Endothelial cell (in vitro differentiated cells): ENCODE data around the gene SYNGR3. TPM values are rescaled to one million over a fixed set of nuclear protein-coding genes. Genes with fewer than 3 reads are reported as not detected.

ENCODE experiments used
- DNase-seq: peaks from one replicate; pipeline ENCODE4 v3.0.0; 2021; ENCODE audit warnings: low spot score
- H3K27ac Mint-ChIP-seq: one replicate; pipeline ENCODE4 v1.8.0; 2021; ENCODE audit warnings: mixed read lengths, inconsistent platforms; ENCODE audit not compliant: unreplicated experiment
- H3K27me3 Mint-ChIP-seq: one replicate; pipeline ENCODE4 v1.8.0; 2021; ENCODE audit warnings: mild to moderate bottlenecking, moderate library complexity, mixed read lengths, inconsistent platforms; ENCODE audit not compliant: unreplicated experiment
- H3K36me3 Mint-ChIP-seq: one replicate; pipeline ENCODE4 v1.8.0; 2021; ENCODE audit warnings: mild to moderate bottlenecking, low read depth, mixed read lengths, inconsistent platforms; ENCODE audit not compliant: unreplicated experiment
- H3K4me1 Mint-ChIP-seq: one replicate; pipeline ENCODE4 v1.8.0; 2021; ENCODE audit warnings: mild to moderate bottlenecking, mixed read lengths, inconsistent platforms; ENCODE audit not compliant: unreplicated experiment
- H3K4me3 Mint-ChIP-seq: one replicate; pipeline ENCODE4 v1.8.0; 2021; ENCODE audit warnings: mild to moderate bottlenecking, mixed read lengths, inconsistent platforms; ENCODE audit not compliant: unreplicated experiment
- H3K9me3 Mint-ChIP-seq: one replicate; pipeline ENCODE4 v1.8.0; 2021; ENCODE audit warnings: mixed read lengths, inconsistent platforms; ENCODE audit not compliant: unreplicated experiment
- CTCF ChIP-seq: fragments of 200-600 bp; sonication (generic); IDR thresholded peaks from one replicate; pipeline ENCODE4 v1.5.0; 2021; ENCODE audit warnings: antibody characterized with exemption; ENCODE audit not compliant: unreplicated experiment
- total RNA-seq: library from RNA; stranded (reverse); fragmentation: NEBNext Ultra II Directional; extraction: Animal tissue kit (Norgen Biotek cat#: 25700); gene quantifications from one replicate; pipeline ENCODE4 v1.2.1, GENCODE V29; 2021; ENCODE audit not compliant: unreplicated experiment

Gene SYNGR3
- total RNA-seq, 1 donor from 2014 or later, result 0.82 TPM

DNA sequence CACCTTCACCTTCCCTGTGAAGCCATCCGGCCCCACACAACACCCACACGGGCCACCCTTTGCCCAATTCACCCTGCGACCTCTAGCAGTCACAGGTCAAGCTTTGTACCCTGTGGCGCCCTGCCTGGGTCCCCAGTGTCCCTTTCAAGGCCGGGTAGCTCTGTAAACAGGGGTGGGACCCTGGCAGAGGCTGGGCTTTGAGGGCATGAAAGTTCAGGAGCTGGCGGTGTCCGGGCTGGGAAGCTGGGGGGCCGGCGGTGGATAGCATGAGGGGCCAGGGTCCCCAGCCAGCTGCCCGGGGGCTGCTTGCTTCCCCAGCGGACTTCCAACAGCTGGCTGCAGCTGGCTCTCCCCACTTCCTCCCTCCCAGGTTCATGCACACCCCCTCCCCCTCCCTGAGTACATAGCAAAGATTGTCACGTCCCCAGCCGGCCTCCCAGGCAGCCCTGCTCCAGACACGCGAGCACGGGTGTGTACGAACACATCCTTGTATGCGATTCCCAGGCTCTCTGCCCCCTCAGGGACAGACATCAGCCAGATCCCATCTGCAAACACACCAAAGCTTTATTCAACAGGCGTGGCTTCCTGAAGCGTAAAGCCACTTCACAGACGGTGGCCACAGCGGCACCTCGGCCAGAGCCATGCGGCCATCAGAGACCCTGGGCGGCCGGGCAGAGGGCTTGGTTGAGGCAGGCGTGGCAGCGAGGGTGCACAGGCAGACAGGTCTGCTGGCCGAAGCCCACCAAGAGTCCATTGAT lies 49.7 kb downstream of the SYNGR3 start:
- DNase-seq, result no peak
- Mint-ChIP-seq H3K4me1 (peaks cover 2% of the 10 kb centered on the region), H3K4me3 (no peak overlapping the region), H3K27ac (no peak overlapping the region), H3K36me3 (no peaks in the 10 kb centered on the region), H3K9me3 (no peaks in the 10 kb centered on the region), H3K27me3 (peaks cover 7% of the 10 kb centered on the region)
- no peak for TF ChIP-seq CTCF

DNA sequence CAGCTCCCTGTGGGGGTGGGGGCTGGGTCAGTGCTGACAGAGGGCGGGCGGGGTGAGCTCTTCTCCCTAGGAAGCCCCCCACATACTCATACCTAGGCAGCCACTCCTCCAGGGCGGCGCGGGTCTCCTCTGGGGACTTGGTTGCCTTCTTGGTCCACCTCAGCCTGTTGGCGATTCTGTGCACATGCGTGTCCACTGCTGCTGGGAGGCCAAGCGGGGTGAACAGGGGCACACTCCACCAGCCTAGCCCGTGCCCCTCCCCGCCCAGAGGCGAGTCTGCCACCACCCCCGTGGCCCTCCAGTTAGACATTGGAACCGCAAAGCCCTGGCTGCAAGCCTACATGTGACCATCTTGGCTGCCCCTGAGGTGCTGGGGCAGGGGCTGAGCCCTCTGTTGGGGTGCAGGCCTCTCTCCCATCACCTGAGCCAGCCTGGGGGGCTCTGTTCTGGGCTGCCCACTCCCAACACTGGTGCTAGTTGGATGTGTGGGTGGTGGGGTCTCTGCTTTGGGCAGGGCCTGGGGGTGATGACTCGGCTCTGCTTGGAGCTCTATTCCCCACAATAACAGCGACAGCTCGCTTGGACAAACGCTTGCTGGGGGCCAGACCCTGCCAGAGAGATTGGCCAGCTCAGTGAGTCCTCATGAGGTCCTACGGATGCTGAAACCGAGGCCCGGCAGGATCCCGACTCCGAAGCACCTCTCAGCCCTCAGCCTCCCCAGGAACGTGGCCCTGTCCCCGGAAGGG lies 50.4 kb downstream of the SYNGR3 start:
- no peaks in the 10 kb centered on the region for H3K36me3 Mint-ChIP-seq
- H3K27ac Mint-ChIP-seq, result no peak overlapping the region
- no peak for TF ChIP-seq CTCF
- no peaks in the 10 kb centered on the region for H3K9me3 Mint-ChIP-seq
- no peak overlapping the region for H3K4me3 Mint-ChIP-seq
- no peak for DNase-seq
- H3K4me1 Mint-ChIP-seq, result peaks cover 2% of the 10 kb centered on the region
- peaks cover 7% of the 10 kb centered on the region for H3K27me3 Mint-ChIP-seq

DNA sequence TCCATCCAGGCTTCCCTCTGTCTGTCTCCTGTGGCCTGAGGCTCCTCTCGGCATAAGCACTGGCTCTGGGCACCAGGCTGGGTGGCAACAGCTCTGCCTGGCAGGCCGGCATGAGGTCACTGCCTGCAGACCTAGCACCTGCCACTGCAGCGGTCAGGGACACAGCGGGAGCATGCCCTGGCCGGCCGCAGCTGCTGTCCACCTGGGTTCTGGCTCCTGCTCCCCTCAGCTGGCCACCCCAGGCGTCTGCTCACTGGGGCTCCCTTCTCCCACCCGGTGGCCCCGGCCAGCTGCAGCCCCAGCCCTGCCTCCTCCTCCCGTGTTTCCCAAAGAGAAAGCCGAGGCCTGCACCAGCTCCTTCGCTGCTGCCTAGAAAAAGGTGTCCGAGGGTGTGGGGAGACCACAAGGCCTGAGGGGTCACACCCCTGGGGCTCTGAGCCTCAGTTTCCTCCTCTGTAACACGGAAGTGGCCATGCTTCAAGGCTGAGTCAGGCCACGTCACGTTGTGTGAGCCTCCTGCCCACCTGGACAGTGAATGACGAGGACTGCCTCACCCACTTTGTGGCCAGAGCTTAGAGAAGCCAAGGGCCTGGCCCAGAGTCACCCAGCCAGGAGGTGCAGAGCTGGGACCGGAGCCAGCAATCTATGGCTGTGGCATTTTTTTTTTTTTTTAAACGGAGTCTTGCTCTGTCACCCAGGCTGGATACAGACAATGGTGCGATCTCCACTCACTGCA lies 51.2 kb downstream of the SYNGR3 start:
- Mint-ChIP-seq H3K4me1 (peaks cover 2% of the 10 kb centered on the region), H3K27ac (no peak overlapping the region)

GRCh38 chr16:2042171-2042985 lies 52.6 kb downstream of the SYNGR3 start:
- Mint-ChIP-seq H3K27ac (no peak overlapping the region), H3K4me1 (peaks cover 5% of the 10 kb centered on the region), H3K4me3 (no peak overlapping the region), H3K36me3 (peaks cover 3% of the 10 kb centered on the region), H3K27me3 (peaks cover 7% of the 10 kb centered on the region), H3K9me3 (no peaks in the 10 kb centered on the region)
- no peak for DNase-seq
- TF ChIP-seq CTCF, result no peak

More for the DNA sequence above, 51.2 kb downstream of the SYNGR3 start:
- Mint-ChIP-seq H3K36me3 (no peaks in the 10 kb centered on the region), H3K9me3 (no peaks in the 10 kb centered on the region), H3K4me3 (no peak overlapping the region), H3K27me3 (peaks cover 7% of the 10 kb centered on the region)
- TF ChIP-seq CTCF, result no peak
- no peak for DNase-seq
